ENCODE measurements around the gene INPP5B. TPM values are rescaled to one million over a fixed set of nuclear protein-coding genes. Genes with fewer than 3 reads are reported as not detected.
A peak's percentile ranks its signal among the peaks of the same experiment; 100 is the strongest.

Gene INPP5B
- total and polyA plus RNA-seq, 4 donors: 9.2 to 40.8 (median 27.2) TPM

GRCh38 chr1:37989361-37989930 is 42.6 kb upstream of the INPP5B start:
- DNase-seq (peak in 2 of 3 donors; percentile 21 to 29), ATAC-seq (ENCODE audit: insufficient read depth, low FRiP score) (peak; percentile 44)

GRCh38 chr1:37987679-37988078 is 40.8 kb upstream of the INPP5B start:
- Histone ChIP-seq H3K4me3 (no peak overlapping the region), H3K9ac (ENCODE audit: insufficient read depth in 1 of 2, low read length in 2 of 2) (no peak overlapping the region), H3K9me3 (ENCODE audit: control insufficient read depth in 4 of 4, insufficient read depth in 3 of 4, low read length in 3 of 4) (no peaks in the 10 kb centered on the region), H3K27me3 (ENCODE audit: control insufficient read depth in 3 of 3, insufficient read depth in 3 of 3, low read length in 2 of 3) (no peaks in the 10 kb centered on the region), H3K27ac (ENCODE audit: low read depth in 1 of 2, low read length in 1 of 2) (no peak overlapping the region), H3K4me1 (ENCODE audit: control insufficient read depth in 5 of 5, insufficient read depth in 5 of 5, low read length in 5 of 5) (peaks cover 0 to 2% (median 0%) of the 10 kb centered on the region in 5 donors), H3K36me3 (ENCODE audit: control insufficient read depth in 4 of 4, insufficient read depth in 4 of 4, low read length in 4 of 4) (peaks cover 9 to 32% (median 23%) of the 10 kb centered on the region in 4 donors)
- 27 to 63% methylated on average over 1 of the region's 1 CpG for WGBS, 2 donors
- no peak for DNase-seq
- ATAC-seq (ENCODE audit: insufficient read depth, low FRiP score): no peak
- TF ChIP-seq CTCF (IDR thresholded peaks at IDR 0.05; ENCODE audit: control extremely low read depth, extremely low read depth): no peak

More at GRCh38 chr1:37989361-37989930, 42.6 kb upstream of the INPP5B start:
- Histone ChIP-seq H3K9ac (ENCODE audit: insufficient read depth in 1 of 2, low read length in 2 of 2) (peak overlapping the region in 1 of 2 donors; percentile 84), H3K27ac (ENCODE audit: low read depth in 1 of 2, low read length in 1 of 2) (peak overlapping the region; percentile 78 to 84), H3K9me3 (ENCODE audit: control insufficient read depth in 4 of 4, insufficient read depth in 3 of 4, low read length in 3 of 4) (no peaks in the 10 kb centered on the region), H3K4me1 (ENCODE audit: control insufficient read depth in 5 of 5, insufficient read depth in 5 of 5, low read length in 5 of 5) (peaks cover 0 to 2% (median 0%) of the 10 kb centered on the region in 5 donors), H3K4me3 (peak overlapping the region; percentile 94), H3K27me3 (ENCODE audit: control insufficient read depth in 3 of 3, insufficient read depth in 3 of 3, low read length in 2 of 3) (no peaks in the 10 kb centered on the region), H3K36me3 (ENCODE audit: control insufficient read depth in 4 of 4, insufficient read depth in 4 of 4, low read length in 4 of 4) (peaks cover 9 to 20% (median 15%) of the 10 kb centered on the region in 4 donors)
- no peak for TF ChIP-seq CTCF (IDR thresholded peaks at IDR 0.05; ENCODE audit: control extremely low read depth, extremely low read depth)
- 0% methylated on average over 29 to 30 of the region's 30 CpGs for WGBS, 2 donors

GRCh38 chr1:37983546-37983945 is 36.7 kb upstream of the INPP5B start:
- Histone ChIP-seq H3K9me3 (ENCODE audit: control insufficient read depth in 4 of 4, insufficient read depth in 3 of 4, low read length in 3 of 4) (no peaks in the 10 kb centered on the region), H3K36me3 (ENCODE audit: control insufficient read depth in 4 of 4, insufficient read depth in 4 of 4, low read length in 4 of 4) (peaks cover 21 to 56% (median 42%) of the 10 kb centered on the region in 4 donors), H3K9ac (ENCODE audit: insufficient read depth in 1 of 2, low read length in 2 of 2) (no peak overlapping the region), H3K4me3 (no peak overlapping the region), H3K4me1 (ENCODE audit: control insufficient read depth in 5 of 5, insufficient read depth in 5 of 5, low read length in 5 of 5) (no peaks in the 10 kb centered on the region), H3K27ac (ENCODE audit: low read depth in 1 of 2, low read length in 1 of 2) (no peak overlapping the region), H3K27me3 (ENCODE audit: control insufficient read depth in 3 of 3, insufficient read depth in 3 of 3, low read length in 2 of 3) (no peaks in the 10 kb centered on the region)
- no peak for DNase-seq
- no peak for TF ChIP-seq CTCF (IDR thresholded peaks at IDR 0.05; ENCODE audit: control extremely low read depth, extremely low read depth)
- no peak for ATAC-seq (ENCODE audit: insufficient read depth, low FRiP score)
- WGBS, 2 donors: 94 to 98% methylated on average over 2 of the region's 2 CpGs

GRCh38 chr1:37978541-37978940 is 31.7 kb upstream of the INPP5B start:
- no peak for ATAC-seq (ENCODE audit: insufficient read depth, low FRiP score)
- DNase-seq: no peak
- Histone ChIP-seq H3K4me3 (no peak overlapping the region), H3K9ac (ENCODE audit: insufficient read depth in 1 of 2, low read length in 2 of 2) (no peak overlapping the region), H3K27me3 (ENCODE audit: control insufficient read depth in 3 of 3, insufficient read depth in 3 of 3, low read length in 2 of 3) (no peaks in the 10 kb centered on the region), H3K36me3 (ENCODE audit: control insufficient read depth in 4 of 4, insufficient read depth in 4 of 4, low read length in 4 of 4) (peaks cover 21 to 48% (median 38%) of the 10 kb centered on the region in 4 donors), H3K4me1 (ENCODE audit: control insufficient read depth in 5 of 5, insufficient read depth in 5 of 5, low read length in 5 of 5) (no peaks in the 10 kb centered on the region), H3K27ac (ENCODE audit: low read depth in 1 of 2, low read length in 1 of 2) (no peak overlapping the region), H3K9me3 (ENCODE audit: control insufficient read depth in 4 of 4, insufficient read depth in 3 of 4, low read length in 3 of 4) (no peaks in the 10 kb centered on the region)
- no peak for TF ChIP-seq CTCF (IDR thresholded peaks at IDR 0.05; ENCODE audit: control extremely low read depth, extremely low read depth)
- WGBS, 2 donors: 95% methylated on average over 4 of the region's 4 CpGs

Measured in lung (tissue), 12 donors.